H9 (cell line): ENCODE results near the gene MYOM1. TPM values are rescaled to one million over a fixed set of nuclear protein-coding genes. Genes with fewer than 3 reads are reported as not detected.

Experiments
- DNase-seq: peaks from one replicate; pipeline ENCODE4 v3.0.0-alpha.2; 2017
- H2AFZ ChIP-seq: one replicate; pipeline ENCODE4 v1.6.1; 2013; ENCODE audit warnings: mild to moderate bottlenecking, low read length, control low read depth, moderate library complexity
- H2AK5ac ChIP-seq: 2 replicates; pipeline ENCODE4 v1.6.1; 2013; ENCODE audit warnings: low read length, control low read depth, mixed read lengths; ENCODE audit not compliant: insufficient read length
- H2BK120ac ChIP-seq: one replicate; pipeline ENCODE4 v1.6.1; 2013; ENCODE audit warnings: low read depth, mild to moderate bottlenecking, low read length, control low read depth, inconsistent platforms; ENCODE audit not compliant: poor library complexity, severe bottlenecking
- H2BK12ac ChIP-seq: 2 replicates; pipeline ENCODE4 v1.6.1; 2013; ENCODE audit warnings: low read length, control low read depth, mixed read lengths, low read depth; ENCODE audit not compliant: insufficient read length
- H2BK15ac ChIP-seq: 2 replicates; pipeline ENCODE4 v1.6.1; 2013; ENCODE audit warnings: low read depth, low read length, control low read depth
- H2BK20ac ChIP-seq: one replicate; pipeline ENCODE4 v1.6.1; 2013; ENCODE audit warnings: low read depth, mild to moderate bottlenecking, low read length, control low read depth, inconsistent platforms; ENCODE audit not compliant: poor library complexity, severe bottlenecking
- H2BK5ac ChIP-seq: 2 replicates; pipeline ENCODE4 v1.6.1; 2013; ENCODE audit warnings: low read length, control low read depth, mixed read lengths; ENCODE audit not compliant: insufficient read length
- H3K14ac ChIP-seq: 2 replicates; pipeline ENCODE4 v1.6.1; 2013; ENCODE audit warnings: low read length, control low read depth; ENCODE audit not compliant: insufficient read depth
- H3K18ac ChIP-seq: 2 replicates; pipeline ENCODE4 v1.6.1; 2013; ENCODE audit warnings: low read depth, mild to moderate bottlenecking, mixed read lengths, low read length, control low read depth; ENCODE audit not compliant: insufficient read length
- H3K23ac ChIP-seq: 2 replicates; pipeline ENCODE4 v1.6.1; 2013; ENCODE audit warnings: low read length, control low read depth, mixed read lengths, low read depth; ENCODE audit not compliant: insufficient read length
- H3K23me2 ChIP-seq: 2 replicates; pipeline ENCODE4 v1.6.1; 2013; ENCODE audit warnings: low read depth, mild to moderate bottlenecking, mixed read lengths, low read length, control low read depth; ENCODE audit not compliant: insufficient read length, poor library complexity, severe bottlenecking
- H3K27ac ChIP-seq: 2 replicates; pipeline ENCODE4 v1.5.1; 2013; ENCODE audit warnings: low read length, control low read depth, mixed read lengths, low read depth; ENCODE audit not compliant: insufficient read length
- H3K27me3 ChIP-seq: 2 replicates; pipeline ENCODE4 v1.6.1; 2013; ENCODE audit warnings: low read length, control low read depth, inconsistent platforms; ENCODE audit not compliant: insufficient read depth
- H3K4ac ChIP-seq: 2 replicates; pipeline ENCODE4 v1.6.1; 2013; ENCODE audit warnings: low read depth, mild to moderate bottlenecking, control low read depth, inconsistent platforms, low read length, moderate library complexity
- H3K4me1 ChIP-seq: 2 replicates; pipeline ENCODE4 v1.6.1; 2013; ENCODE audit warnings: low read length, control low read depth, inconsistent platforms; ENCODE audit not compliant: insufficient read depth
- H3K4me2 ChIP-seq: 2 replicates; pipeline ENCODE4 v1.6.1; 2013; ENCODE audit warnings: low read length, control low read depth, mixed read lengths; ENCODE audit not compliant: insufficient read length, insufficient read depth
- H3K56ac ChIP-seq: 2 replicates; pipeline ENCODE4 v1.6.1; 2013; ENCODE audit warnings: low read depth, mild to moderate bottlenecking, mixed read lengths, low read length, control low read depth; ENCODE audit not compliant: insufficient read length
- H3K79me1 ChIP-seq: 2 replicates; pipeline ENCODE4 v1.6.1; 2013; ENCODE audit warnings: low read depth, mild to moderate bottlenecking, moderate library complexity, low read length, control low read depth, inconsistent platforms; ENCODE audit not compliant: insufficient read depth, poor library complexity, severe bottlenecking
- H3K79me2 ChIP-seq: 2 replicates; pipeline ENCODE4 v1.6.1; 2013; ENCODE audit warnings: low read length, control low read depth, inconsistent platforms; ENCODE audit not compliant: insufficient read depth
- H3K9ac ChIP-seq: 2 replicates; pipeline ENCODE4 v1.6.1; 2013; ENCODE audit warnings: low read length, control low read depth, mixed read lengths; ENCODE audit not compliant: insufficient read length; ENCODE audit errors: extremely low read depth
- H3K9me3 ChIP-seq: one replicate; pipeline ENCODE4 v1.6.1; 2013; ENCODE audit warnings: low read depth, low read length, inconsistent platforms; ENCODE audit not compliant: control insufficient read depth
- H3T11ph ChIP-seq: one replicate; pipeline ENCODE4 v1.6.1; 2013; ENCODE audit warnings: mild to moderate bottlenecking, low read length, control low read depth, inconsistent platforms
- H4K20me1 ChIP-seq: one replicate; pipeline ENCODE4 v1.6.1; 2013; ENCODE audit not compliant: control insufficient read depth, insufficient read length, insufficient read depth
- H4K5ac ChIP-seq: 2 replicates; pipeline ENCODE4 v1.6.1; 2013; ENCODE audit warnings: low read depth, mild to moderate bottlenecking, mixed read lengths, low read length, control low read depth; ENCODE audit not compliant: insufficient read length
- H4K8ac ChIP-seq: replicated peaks from 2 replicates; pipeline ENCODE4 v1.6.1; 2013; ENCODE audit warnings: low read length, control low read depth, mixed read lengths, low read depth; ENCODE audit not compliant: insufficient read length
- H4K91ac ChIP-seq: 2 replicates; pipeline ENCODE4 v1.6.1; 2013; ENCODE audit warnings: low read depth, mild to moderate bottlenecking, moderate library complexity, mixed read lengths, low read length, control low read depth; ENCODE audit not compliant: insufficient read length
- H3K27ac Mint-ChIP-seq, 3 experiments: 2 replicates in 2 of 3; 3 replicates in 1 of 3; pipeline ENCODE4 v1.8.0; 2020 to 2021; ENCODE audit warnings: mixed read lengths in 3 of 3, mild to moderate bottlenecking in 1 of 3, moderate library complexity in 1 of 3
- H3K27me3 Mint-ChIP-seq: 2 replicates; pipeline ENCODE4 v1.8.0; 2021; ENCODE audit warnings: low read depth, mild to moderate bottlenecking, moderate library complexity, mixed read lengths
- H3K36me3 Mint-ChIP-seq, 3 experiments: 2 replicates in 2 of 3; 3 replicates in 1 of 3; pipeline ENCODE4 v1.8.0; 2020 to 2021; ENCODE audit warnings: low read depth in 3 of 3, mixed read lengths in 3 of 3; ENCODE audit not compliant: insufficient read depth in 1 of 3
- H3K4me1 Mint-ChIP-seq, 2 experiments: 2 replicates each; pipeline ENCODE4 v1.8.0; 2020; ENCODE audit warnings: mixed read lengths in 2 of 2
- H3K4me3 Mint-ChIP-seq, 2 experiments: 2 replicates in 1 of 2; 3 replicates in 1 of 2; pipeline ENCODE4 v1.8.0; 2020 to 2021; ENCODE audit warnings: mild to moderate bottlenecking in 2 of 2, mixed read lengths in 2 of 2, moderate library complexity in 1 of 2
- H3K9me3 Mint-ChIP-seq, 2 experiments: 2 replicates in 1 of 2; 3 replicates in 1 of 2; pipeline ENCODE4 v1.8.0; 2020; ENCODE audit warnings: mild to moderate bottlenecking in 2 of 2, mixed read lengths in 2 of 2, moderate library complexity in 1 of 2
- WGBS: extraction: QIAGEN DNeasy Blood & Tissue Kit; methylation state at CpG from one replicate; pipeline ENCODE4 v1.1.7; 2013; ENCODE audit warnings: missing lambda C conversion rate, low lambda C conversion rate, mixed read lengths; ENCODE audit not compliant: insufficient read length; ENCODE audit errors: extremely low coverage; 5-methylcytosine and 5-hydroxymethylcytosine counted together
- total RNA-seq: library from RNA; stranded (reverse); gene quantifications from 2 replicates; pipeline ENCODE4 v1.2.1, GENCODE V29; 2021
- TF ChIP-seq, protein P1 (sequence below): fragments of 200-600 bp; sonication (generic); conservative IDR thresholded peaks from 3 replicates; pipeline ENCODE4 v1.8.0; 2021; ENCODE audit warnings: antibody characterized with exemption, mild to moderate bottlenecking

MYOM1 gene
- total RNA-seq, 1 experiment from 2014 or later = 0.17 TPM

DNA sequence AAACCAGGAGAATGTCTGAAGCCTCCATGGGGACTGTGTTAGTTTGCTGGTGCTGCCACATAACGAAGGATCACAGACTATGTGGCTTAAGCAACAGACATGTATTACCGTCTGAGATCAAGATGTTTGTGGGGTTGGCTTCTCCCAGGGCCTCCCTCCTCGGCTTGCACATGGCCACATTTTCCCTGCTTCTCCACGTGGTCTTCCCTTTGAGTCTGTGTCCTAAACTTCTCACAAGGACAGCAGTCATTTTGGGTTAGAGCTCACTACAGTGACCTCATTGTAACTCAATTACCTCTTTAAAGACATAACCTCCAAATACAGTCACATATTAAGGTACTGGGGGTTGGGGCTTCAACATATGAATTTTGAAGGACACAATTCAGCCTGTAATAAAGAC lies 162.2 kb downstream of the MYOM1 start:
- Mint-ChIP-seq H3K4me3 (no peak overlapping the region), H3K27me3 (no peaks in the 10 kb centered on the region), H3K9me3 (peaks cover 8 to 9% of the 10 kb centered on the region in 2 experiments; a peak in 4 of 5 replicates), H3K36me3 (peaks cover 0 to 14% (median 3%) of the 10 kb centered on the region in 3 experiments; a peak in 5 of 7 replicates), H3K4me1 (peaks cover 0 to under 1% of the 10 kb centered on the region in 2 experiments; a peak in 3 of 4 replicates), H3K27ac (0 out of 7 replicates have a peak overlapping the region, but pooled peaks of 1 of the 3 experiments have one; percentile 51)
- no peak overlapping the region for H4K8ac ChIP-seq
- no peak overlapping the region for H3K27ac ChIP-seq
- no peak overlapping the region for H2BK12ac ChIP-seq
- H3K4ac ChIP-seq = no peak overlapping the region
- H3K18ac ChIP-seq = no peak overlapping the region
- H4K20me1 ChIP-seq = no peaks in the 10 kb centered on the region
- no peak overlapping the region for H2AFZ ChIP-seq
- no peak overlapping the region for H3K4me2 ChIP-seq
- no peaks in the 10 kb centered on the region; the same call in 1 of the 2 replicates for H3K4me1 ChIP-seq
- no peak overlapping the region for H3K56ac ChIP-seq
- no CpG with 5 or more reads among the region's 4 CpGs for WGBS
- H3K27me3 ChIP-seq = no peaks in the 10 kb centered on the region
- no peak overlapping the region for H3K23ac ChIP-seq
- H3K9me3 ChIP-seq = no peaks in the 10 kb centered on the region
- no peak overlapping the region for H3K14ac ChIP-seq
- H3T11ph ChIP-seq = no peak overlapping the region
- H3K79me2 ChIP-seq = no peaks in the 10 kb centered on the region
- no peak overlapping the region for H2BK120ac ChIP-seq
- H2BK15ac ChIP-seq = no peak overlapping the region
- H2BK20ac ChIP-seq = no peak overlapping the region
- H2AK5ac ChIP-seq = no peak overlapping the region
- H3K9ac ChIP-seq = no peak overlapping the region
- no peak overlapping the region for H2BK5ac ChIP-seq
- no peaks in the 10 kb centered on the region for H3K23me2 ChIP-seq
- no peak for DNase-seq
- TF ChIP-seq, protein P1, sequence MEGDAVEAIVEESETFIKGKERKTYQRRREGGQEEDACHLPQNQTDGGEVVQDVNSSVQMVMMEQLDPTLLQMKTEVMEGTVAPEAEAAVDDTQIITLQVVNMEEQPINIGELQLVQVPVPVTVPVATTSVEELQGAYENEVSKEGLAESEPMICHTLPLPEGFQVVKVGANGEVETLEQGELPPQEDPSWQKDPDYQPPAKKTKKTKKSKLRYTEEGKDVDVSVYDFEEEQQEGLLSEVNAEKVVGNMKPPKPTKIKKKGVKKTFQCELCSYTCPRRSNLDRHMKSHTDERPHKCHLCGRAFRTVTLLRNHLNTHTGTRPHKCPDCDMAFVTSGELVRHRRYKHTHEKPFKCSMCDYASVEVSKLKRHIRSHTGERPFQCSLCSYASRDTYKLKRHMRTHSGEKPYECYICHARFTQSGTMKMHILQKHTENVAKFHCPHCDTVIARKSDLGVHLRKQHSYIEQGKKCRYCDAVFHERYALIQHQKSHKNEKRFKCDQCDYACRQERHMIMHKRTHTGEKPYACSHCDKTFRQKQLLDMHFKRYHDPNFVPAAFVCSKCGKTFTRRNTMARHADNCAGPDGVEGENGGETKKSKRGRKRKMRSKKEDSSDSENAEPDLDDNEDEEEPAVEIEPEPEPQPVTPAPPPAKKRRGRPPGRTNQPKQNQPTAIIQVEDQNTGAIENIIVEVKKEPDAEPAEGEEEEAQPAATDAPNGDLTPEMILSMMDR = no peak
- H3K79me1 ChIP-seq = no peaks in the 10 kb centered on the region
- no peak overlapping the region for H4K91ac ChIP-seq
- H4K5ac ChIP-seq = no peak overlapping the region
